Upper lobe of right lung (tissue), 1 donor: Measurements from ENCODE around the gene PLEKHA5. TPM values are rescaled to one million over a fixed set of nuclear protein-coding genes. Genes with fewer than 3 reads are reported as not detected.

Experiments used
- ATAC-seq: fragments of 200-7000 bp; cut with Tn5 transposase; one replicate; pipeline ENCODE4 v1.9.1; 2020; ENCODE audit warnings: mild to moderate bottlenecking, moderate library complexity
- DNase-seq: peaks from one replicate; pipeline ENCODE4 v3.0.0-alpha.2; 2020
- H3K27ac ChIP-seq: fragments of 200-600 bp; one replicate; pipeline ENCODE4 v1.8.0; 2022
- H3K27me3 ChIP-seq: fragments of 200-600 bp; one replicate; pipeline ENCODE4 v1.8.0; 2022; ENCODE audit warnings: mild to moderate bottlenecking
- H3K36me3 ChIP-seq: fragments of 200-600 bp; one replicate; pipeline ENCODE4 v1.8.0; 2022
- H3K4me1 ChIP-seq: fragments of 200-600 bp; one replicate; pipeline ENCODE4 v1.8.0; 2022
- H3K4me3 ChIP-seq: fragments of 200-600 bp; one replicate; pipeline ENCODE4 v1.8.0; 2022; ENCODE audit warnings: mild to moderate bottlenecking
- H3K9me3 ChIP-seq: fragments of 200-600 bp; one replicate; pipeline ENCODE4 v1.8.0; 2022
- intact Hi-C: fragments of 100-400 bp; cut with DNase I; formaldehyde crosslinking; loops from one replicate; pipeline ENCODE4 v1.11.0; 2022
- total RNA-seq: library from RNA; stranded (reverse); fragmentation: NEBNext Ultra II Directional; extraction: Animal tissue kit (Norgen Biotek cat#: 25700); gene quantifications from one replicate; pipeline ENCODE4 v1.2.1, GENCODE V29; 2021
- TF ChIP-seq, protein P1 (sequence below): fragments of 200-600 bp; IDR thresholded peaks from one replicate; pipeline ENCODE4 v1.8.0; 2022; ENCODE audit warnings: antibody characterized with exemption
- donor health status: DM: no; HTN: yes; CAD: no; lungs with severe emphysema.

The PLEKHA5 gene
- total RNA-seq, 1 donor from 2014 or later, result 30.2 TPM

- Histone ChIP-seq H3K4me3 (no peak overlapping the region), H3K27ac (no peak overlapping the region), H3K36me3 (peaks cover 15% of the 10 kb centered on the region), H3K27me3 (no peaks in the 10 kb centered on the region), H3K9me3 (no peaks in the 10 kb centered on the region), H3K4me1 (no peaks in the 10 kb centered on the region)
- ATAC-seq (no peak), DNase-seq (no peak)
- intact Hi-C loops, result no loop called here
- TF ChIP-seq, protein P1, sequence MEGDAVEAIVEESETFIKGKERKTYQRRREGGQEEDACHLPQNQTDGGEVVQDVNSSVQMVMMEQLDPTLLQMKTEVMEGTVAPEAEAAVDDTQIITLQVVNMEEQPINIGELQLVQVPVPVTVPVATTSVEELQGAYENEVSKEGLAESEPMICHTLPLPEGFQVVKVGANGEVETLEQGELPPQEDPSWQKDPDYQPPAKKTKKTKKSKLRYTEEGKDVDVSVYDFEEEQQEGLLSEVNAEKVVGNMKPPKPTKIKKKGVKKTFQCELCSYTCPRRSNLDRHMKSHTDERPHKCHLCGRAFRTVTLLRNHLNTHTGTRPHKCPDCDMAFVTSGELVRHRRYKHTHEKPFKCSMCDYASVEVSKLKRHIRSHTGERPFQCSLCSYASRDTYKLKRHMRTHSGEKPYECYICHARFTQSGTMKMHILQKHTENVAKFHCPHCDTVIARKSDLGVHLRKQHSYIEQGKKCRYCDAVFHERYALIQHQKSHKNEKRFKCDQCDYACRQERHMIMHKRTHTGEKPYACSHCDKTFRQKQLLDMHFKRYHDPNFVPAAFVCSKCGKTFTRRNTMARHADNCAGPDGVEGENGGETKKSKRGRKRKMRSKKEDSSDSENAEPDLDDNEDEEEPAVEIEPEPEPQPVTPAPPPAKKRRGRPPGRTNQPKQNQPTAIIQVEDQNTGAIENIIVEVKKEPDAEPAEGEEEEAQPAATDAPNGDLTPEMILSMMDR, result no peak
These were observed 152.7 kb downstream of the PLEKHA5 start for GRCh38 chr12:19282133-19282699.

DNA sequence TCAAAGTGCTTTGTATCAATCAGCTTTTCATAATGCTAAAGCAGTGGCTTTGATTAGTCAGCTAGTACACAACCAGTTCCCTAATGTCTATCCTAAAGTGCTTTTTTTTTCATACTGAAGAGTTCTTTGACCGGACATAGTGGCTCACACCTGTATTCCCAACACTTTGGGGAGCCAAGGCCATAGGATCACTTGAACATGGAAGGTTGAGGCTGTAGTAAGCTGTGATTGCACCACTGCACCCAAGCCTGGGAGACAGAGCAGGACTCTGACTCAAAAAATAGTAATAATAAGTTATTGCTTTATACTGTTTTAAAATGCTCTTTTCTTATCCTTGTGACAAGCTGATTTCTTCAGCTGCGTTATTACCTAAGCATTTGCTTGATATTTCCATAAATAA is 155.1 kb downstream of the PLEKHA5 start:
- Histone ChIP-seq H3K9me3 (no peaks in the 10 kb centered on the region), H3K27me3 (no peaks in the 10 kb centered on the region), H3K4me1 (no peaks in the 10 kb centered on the region), H3K27ac (no peak overlapping the region), H3K36me3 (peaks cover 15% of the 10 kb centered on the region), H3K4me3 (no peak overlapping the region)
- TF ChIP-seq, protein P1, result no peak
- intact Hi-C loops, result no loop called here
- ATAC-seq (no peak), DNase-seq (no peak)

DNA sequence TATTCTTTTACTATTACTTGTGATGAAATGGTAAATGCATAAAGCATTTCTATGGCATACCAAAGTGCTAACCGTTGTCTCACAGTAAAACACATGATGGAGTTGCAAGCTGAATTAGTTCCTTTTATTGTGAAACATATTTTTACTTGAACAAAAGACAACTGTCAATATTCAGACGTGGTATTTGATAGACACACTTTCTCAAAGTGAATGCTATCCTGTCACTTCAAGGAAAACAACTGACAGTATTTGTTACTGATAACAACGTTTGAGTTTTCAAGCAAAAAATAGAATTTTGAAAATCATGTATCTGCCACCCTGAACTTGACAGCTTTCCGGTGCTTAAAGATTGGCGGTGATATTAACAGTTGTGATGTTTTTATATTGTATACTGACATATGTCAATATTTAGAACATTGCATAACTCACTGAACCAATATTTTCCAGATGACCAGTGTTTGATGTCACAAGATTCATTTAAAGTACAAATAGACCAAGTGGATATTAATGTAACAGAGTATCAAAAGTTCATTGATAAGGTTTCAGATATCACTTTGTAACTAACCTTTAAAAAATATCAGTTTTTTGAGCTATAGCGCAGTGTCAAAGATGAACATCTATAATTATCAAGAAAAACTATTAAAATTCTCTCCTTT is 156.4 kb downstream of the PLEKHA5 start:
- Histone ChIP-seq H3K36me3 (peaks cover 15% of the 10 kb centered on the region), H3K4me1 (no peaks in the 10 kb centered on the region), H3K4me3 (no peak overlapping the region), H3K27ac (no peak overlapping the region), H3K9me3 (no peaks in the 10 kb centered on the region), H3K27me3 (no peaks in the 10 kb centered on the region)
- TF ChIP-seq, protein P1, result no peak
- ATAC-seq, result no peak
- intact Hi-C loops, result no loop called here
- DNase-seq, result no peak

- TF ChIP-seq, protein P1, result no peak
- ATAC-seq, result no peak
- Histone ChIP-seq H3K4me3 (no peak overlapping the region), H3K27ac (no peak overlapping the region), H3K27me3 (no peaks in the 10 kb centered on the region), H3K36me3 (peaks cover 15% of the 10 kb centered on the region), H3K9me3 (no peaks in the 10 kb centered on the region), H3K4me1 (no peaks in the 10 kb centered on the region)
- intact Hi-C loops, result no loop called here
- no peak for DNase-seq
These were observed 157.8 kb downstream of the PLEKHA5 start for GRCh38 chr12:19287302-19287701.

DNA sequence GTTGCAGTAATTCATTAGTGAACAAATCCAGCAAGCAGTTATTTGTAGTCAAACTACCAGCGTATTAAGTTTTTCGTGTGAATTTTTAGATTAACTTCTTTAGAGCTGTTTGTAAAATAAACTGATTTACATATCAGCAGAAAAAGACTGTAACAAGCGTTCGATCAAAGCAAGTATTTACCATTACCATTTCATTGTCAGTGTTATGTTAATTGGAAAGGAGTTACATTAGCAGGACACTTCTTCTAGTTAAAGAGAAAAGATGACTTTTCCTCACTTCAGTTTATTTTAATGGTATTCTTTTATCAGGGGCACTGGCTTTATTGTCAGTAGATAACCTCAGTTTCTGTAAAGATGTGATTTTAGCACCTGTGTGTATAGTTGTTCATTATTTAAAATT is 158.6 kb downstream of the PLEKHA5 start:
- no peaks in the 10 kb centered on the region for H3K27me3 ChIP-seq
- ATAC-seq (no peak), DNase-seq (no peak)
- H3K4me3 ChIP-seq, result no peak overlapping the region
- no peaks in the 10 kb centered on the region for H3K4me1 ChIP-seq
- no peaks in the 10 kb centered on the region for H3K9me3 ChIP-seq
- no peak overlapping the region for H3K27ac ChIP-seq
- TF ChIP-seq, protein P1, result no peak
- intact Hi-C loops, result no loop called here
- H3K36me3 ChIP-seq, result peaks cover 15% of the 10 kb centered on the region
